Hematopoietic multipotent progenitor cell treated with erythropoietin and hydrocortisone succinate and interleukin-3 and kit ligand, for 4 days (in vitro differentiated cells): ENCODE measurements around the gene ASB18.
"Not testable (repeated sequence)": the region's sequence is repeated elsewhere in the genome, so short reads cannot be mapped to it uniquely, and the experiment has no call there.

Experiments
- DNase-seq: peaks from one replicate; pipeline ENCODE4 v3.0.0-alpha.2; 2015

The ASB18 gene

DNA sequence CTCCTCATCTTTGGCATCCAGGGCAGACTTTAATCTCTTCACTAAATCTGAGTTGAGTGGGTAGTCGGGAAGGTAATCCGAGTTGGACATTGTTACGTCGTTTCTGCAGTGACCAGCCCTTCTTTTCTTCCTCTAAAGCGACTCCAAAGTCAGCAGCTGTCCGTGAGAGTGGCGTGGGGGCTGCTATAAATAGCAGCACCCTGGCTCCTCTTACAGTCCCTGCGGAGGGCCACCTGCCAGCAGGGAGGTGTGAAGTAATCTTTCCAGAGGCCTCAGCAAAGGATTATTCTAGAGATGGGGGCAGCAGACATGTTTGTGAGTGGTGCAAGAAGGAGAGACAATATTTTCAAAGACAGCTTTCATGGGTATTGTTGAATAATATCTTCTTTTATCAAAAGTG lies at the start of gene ASB18:
Gene ASB18, minus strand, starts transcription at position 151 of the 400 bp plus-strand sequence. Its CDS starts 61 bp downstream, at position 90.
- DNase-seq: no peak

- DNase-seq: no peak
Observed at GRCh38 chr2:236311286-236311685, 47.1 kb upstream of the ASB18 start.

DNA sequence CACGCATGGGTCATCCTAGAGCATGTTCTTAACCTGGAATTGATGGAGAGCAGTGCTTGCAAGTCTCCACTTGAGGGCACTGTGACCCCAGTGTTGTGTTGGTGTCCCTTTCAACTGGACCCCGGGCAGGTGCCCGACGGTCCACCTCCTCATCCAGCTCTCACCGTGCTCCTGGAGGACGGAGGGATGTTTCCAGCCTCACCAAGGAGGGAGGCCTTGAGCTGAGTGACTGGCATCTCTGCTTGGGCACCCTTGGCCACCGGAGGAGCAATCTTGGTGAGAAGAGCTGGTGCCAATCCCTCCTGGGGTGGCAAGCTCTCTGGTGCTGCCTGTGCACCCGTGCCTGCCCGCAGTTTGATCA lies 45.4 kb upstream of the ASB18 start:
- peak; percentile 30 for DNase-seq

DNA sequence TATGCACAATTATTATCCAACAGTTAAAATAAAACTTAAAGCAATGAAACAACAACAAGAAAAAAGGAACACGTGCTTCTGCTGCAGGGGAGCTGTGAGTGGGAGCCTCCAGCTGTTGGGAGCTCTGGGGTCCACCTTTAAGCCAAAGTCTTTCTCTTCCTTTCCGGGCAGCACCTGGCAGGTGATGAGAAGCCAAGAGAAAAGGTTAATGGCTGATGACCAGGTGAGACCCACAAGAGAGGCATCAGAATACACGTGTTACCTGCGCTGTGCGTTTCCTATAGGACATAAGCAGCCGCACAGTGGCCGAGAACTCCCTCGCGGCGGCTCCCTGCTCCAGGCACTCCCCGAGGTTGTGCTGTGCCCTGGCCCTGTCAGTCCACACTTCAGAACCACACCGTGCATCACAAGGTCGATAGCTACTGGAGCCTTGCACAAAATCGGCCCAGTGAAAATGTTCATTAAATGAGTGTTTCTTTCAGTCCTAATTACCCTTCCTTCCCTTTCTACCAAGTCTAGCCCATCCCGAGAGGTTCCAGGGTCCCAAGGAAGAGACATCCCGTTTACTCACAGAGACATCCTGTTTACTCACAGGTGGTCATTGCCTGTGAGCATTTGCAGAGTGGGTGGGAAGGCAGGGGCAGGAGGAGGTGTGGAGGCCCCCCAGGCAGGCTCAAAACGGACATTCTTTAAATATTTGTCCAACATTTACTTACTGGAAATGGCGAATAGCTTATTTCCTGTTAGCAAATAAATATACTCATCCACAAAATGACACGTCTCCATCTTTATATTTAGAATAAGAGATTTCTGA lies 44.9 kb upstream of the ASB18 start:
- DNase-seq: no peak

DNA sequence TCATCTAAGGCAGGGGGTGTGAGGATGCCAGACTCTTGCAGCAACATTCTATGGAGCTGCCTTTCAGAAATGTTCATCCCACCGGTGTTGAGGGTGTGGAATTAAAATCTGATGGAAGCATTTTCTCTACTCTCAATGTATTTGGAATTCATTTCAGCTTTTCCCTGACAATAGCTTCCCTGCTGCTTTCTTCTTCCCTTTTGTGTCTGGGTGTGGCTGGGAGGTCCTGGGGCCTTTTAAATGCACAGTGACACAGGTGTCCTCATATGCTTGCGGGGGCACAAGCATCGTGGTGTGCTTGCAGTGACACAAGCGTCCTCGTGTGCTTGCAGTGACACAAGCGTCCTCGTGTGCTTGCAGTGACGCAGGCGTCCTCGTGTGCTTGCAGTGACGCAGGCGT lies 43.4 kb upstream of the ASB18 start:
- no peak for DNase-seq

DNA sequence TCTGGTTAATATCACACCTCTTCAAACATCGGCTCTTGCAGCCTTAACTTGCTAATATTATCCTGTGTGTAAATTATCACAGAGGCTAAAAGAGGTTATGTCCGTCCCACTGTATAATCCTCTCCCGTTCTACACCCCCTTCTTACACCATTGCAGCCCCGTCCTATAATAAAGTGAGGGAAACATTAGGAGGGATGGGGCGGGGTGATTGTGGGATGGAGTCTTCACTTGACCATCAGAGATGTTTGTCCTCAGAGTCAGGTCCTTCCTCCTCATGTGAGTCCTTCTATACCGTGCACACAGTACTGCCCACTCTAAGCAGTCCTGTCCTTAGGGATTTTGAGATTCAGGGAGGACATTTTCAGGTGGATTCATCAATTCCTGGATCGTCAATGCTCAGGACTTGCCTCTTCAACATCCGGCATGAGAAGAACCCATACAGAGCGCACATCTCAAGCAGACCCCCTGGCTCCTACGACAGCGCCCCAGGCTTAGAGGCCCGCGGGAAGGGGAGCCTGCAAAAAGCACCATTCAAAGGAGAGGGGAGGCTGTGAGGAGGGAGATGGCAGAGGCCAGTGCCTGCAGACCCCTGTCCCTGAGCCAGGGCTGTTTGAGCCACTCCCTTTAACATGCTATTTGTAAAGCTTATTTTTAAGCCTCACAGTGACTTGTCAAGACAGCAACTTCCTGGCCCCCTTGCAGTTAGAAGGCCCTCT lies 42.8 kb upstream of the ASB18 start:
- DNase-seq: no peak

GRCh38 chr2:236305964-236306605 lies 41.9 kb upstream of the ASB18 start:
- no peak for DNase-seq

DNA sequence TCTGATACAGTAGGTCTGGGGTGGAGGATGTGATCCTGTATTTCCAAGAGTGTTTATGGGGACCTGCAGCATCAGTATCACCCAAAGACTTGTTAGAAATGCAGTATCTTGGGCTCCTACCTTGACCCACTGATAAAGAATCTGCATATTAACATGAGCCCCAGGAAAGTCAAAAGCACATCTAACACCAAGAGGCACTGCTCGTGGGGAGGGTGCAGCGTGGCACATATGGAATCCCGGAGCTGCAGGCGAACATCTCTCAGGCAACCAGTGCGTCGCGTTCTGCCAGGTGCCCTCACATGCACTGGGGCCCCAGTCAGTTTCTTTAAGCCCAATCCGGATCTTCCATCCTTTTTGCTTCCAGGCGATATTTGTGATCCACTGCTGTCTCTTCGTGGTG lies 41.3 kb upstream of the ASB18 start:
- DNase-seq: no peak

GRCh38 chr2:236303935-236304334 lies 39.7 kb upstream of the ASB18 start:
- no peak for DNase-seq

- no peak for DNase-seq
Observed at GRCh38 chr2:236302555-236302954, 38.3 kb upstream of the ASB18 start.

DNA sequence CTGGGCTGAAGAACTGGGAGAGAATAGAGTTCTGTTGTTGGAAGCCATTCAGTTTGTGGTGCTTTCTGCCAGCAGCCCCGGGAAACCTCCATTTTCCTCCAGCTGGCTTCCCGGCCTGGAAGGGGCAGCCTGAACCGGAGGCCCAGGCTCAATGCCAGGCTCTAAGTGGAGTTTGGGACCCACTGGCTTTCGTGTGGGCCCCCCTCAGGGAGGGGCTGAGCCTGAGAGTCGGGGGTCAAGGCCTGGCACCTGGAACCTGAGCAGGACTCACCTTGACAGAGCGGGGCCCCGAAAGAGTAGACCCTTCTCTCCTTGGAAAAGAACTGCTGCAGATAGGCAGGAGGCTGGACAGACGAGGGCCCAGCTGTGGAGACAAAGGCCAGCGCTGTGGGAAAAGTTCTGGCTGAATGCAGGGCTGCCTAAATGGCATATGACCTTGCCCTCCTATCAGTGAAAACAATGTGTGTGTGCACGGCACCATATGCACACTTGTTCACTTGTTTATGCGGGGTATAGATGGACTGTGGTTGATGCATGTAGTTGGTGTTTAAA lies 34.8 kb upstream of the ASB18 start:
- no peak for DNase-seq

GRCh38 chr2:236295481-236295880 lies 31.3 kb upstream of the ASB18 start:
- DNase-seq: no peak

GRCh38 chr2:236294647-236295046 lies 30.4 kb upstream of the ASB18 start:
- no peak for DNase-seq

GRCh38 chr2:236293241-236293810 lies 29.1 kb upstream of the ASB18 start:
- no peak for DNase-seq

DNA sequence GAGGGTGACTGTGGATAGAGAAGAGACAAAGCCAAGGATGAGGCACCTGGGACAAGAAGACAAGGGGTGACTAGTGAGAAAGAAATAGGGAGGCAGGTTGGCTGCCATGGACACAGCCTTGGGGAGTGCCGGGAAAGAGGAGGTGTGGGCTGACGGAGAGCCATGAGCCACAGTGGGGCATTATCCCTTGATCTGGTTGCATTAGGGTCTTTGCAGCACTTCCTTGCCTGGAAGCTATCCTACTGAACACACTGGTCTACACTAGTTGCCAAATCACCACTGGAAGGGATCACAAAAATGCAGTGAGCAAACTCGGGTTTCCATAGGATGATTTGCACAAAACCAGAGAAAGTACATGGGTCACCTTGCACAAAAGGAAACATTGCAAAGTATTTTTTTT lies 27.7 kb upstream of the ASB18 start:
- no peak for DNase-seq

DNA sequence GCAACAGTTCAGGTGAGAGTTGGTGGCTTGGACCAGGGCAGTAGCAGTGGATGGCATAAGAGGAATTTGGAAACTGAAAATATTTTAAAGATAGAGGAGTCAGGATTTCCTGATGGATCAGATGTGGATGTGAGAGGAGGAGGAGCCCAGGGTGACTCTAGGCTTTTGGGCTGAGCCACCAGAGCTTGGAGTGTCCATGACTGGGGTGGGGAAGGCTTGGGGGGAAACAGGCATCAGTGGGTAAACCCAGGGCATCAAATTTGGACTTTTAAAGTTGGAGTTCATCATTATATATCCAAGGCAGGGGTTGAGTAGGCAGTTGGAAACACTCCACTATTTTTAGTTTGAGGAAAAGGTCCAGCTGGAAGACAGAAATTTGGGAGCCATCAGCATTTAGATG lies 27.3 kb upstream of the ASB18 start:
- no peak for DNase-seq

- DNase-seq: no peak
Observed at GRCh38 chr2:236290742-236291425, 26.7 kb upstream of the ASB18 start.

DNA sequence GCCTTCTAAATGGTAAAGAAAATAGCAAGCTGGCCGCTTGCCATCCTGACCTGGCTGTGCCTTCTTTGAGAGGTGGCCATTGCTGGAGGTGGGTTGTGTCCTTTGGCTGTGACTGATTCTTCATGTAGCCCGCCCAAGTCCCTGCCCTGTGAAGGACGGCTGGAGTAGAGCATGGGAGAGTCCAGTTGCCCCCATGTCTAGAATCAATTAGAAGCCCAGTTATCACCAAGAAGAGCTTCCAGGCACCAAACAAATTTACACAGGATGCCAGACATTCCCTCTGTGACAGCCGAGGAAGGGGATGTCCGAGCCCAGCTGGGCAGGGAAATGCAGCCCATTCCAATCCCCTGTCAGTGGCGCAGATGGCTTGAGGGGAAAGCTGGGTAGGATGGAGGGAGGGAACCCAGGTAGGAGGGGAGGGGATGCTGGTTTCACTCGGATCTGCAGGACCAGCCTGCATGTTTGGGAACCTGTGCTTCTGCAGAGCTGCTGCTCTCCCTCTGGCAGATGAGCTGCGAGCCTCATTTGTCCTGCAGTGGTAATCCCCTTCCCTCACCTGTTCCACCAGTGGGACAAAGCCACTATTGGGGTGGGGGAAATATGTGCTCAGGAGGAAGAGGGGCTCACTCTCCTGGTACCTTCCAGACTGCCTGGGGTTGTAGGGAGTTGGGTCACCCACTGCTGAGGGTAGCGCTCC lies 25.7 kb upstream of the ASB18 start:
- no peak for DNase-seq

- DNase-seq: not testable (repeated sequence)
Observed at GRCh38 chr2:236288373-236288772, 24.2 kb upstream of the ASB18 start.

DNA sequence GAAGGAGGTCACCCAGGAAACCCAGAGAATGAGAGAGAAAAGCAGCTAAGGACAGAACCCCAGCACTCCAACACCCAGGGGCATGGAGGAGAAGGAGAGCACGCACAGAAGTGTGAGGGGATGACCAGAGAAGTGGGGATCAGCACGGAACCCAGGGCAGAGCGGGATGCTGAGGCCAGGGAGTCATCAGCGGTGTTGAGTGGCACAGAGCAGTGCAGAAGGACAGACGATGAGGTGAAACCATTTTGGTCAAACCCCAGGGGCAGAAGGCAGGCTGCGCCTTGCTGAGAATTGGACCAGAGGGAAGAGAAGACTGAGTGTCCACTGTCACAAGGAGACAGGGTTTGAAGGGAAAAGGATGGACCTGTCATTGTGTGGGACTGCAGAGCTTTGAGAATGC lies 23.4 kb upstream of the ASB18 start:
- no peak for DNase-seq

GRCh38 chr2:236286873-236287545 lies 22.8 kb upstream of the ASB18 start:
- DNase-seq: no peak
